AG10803 (cell line): ENCODE data around the gene PERCC1.

Source experiments
- DNase-seq: peaks from one replicate; pipeline ENCODE4 v3.0.0; 2010; ENCODE audit warnings: low read depth
- H3K4me3 ChIP-seq: 2 replicates; pipeline ENCODE4 v1.5.1; 2011; ENCODE audit warnings: mild to moderate bottlenecking, low read length, control low read depth
- TF ChIP-seq, protein P1 (sequence below): conservative IDR thresholded peaks from 2 replicates; pipeline ENCODE4 v1.5.1; 2011; ENCODE audit warnings: mild to moderate bottlenecking, low read length, control low read depth, inconsistent platforms

Gene PERCC1

DNA sequence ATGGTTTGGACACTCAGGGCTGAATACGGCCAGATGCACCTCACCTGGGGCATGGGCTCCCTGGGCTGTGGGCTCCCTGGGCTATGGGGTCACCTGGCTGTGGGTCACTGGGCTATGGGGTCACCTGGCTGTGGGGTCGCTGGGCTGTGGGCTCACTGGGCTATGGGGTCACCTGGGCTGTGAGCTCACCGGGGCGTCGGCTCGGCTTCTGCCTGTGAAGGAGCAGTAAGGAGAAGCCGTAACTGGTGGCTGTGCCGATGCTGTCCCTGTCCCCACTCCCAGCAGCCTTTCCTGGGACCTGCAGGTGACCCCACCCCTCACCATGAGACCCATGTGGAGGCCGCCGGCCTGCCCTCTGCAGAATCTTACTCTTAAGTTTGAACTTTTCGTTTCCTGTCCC lies 1.9 kb upstream of the PERCC1 start:
- H3K4me3 ChIP-seq, result no peak overlapping the region
- TF ChIP-seq, protein P1, sequence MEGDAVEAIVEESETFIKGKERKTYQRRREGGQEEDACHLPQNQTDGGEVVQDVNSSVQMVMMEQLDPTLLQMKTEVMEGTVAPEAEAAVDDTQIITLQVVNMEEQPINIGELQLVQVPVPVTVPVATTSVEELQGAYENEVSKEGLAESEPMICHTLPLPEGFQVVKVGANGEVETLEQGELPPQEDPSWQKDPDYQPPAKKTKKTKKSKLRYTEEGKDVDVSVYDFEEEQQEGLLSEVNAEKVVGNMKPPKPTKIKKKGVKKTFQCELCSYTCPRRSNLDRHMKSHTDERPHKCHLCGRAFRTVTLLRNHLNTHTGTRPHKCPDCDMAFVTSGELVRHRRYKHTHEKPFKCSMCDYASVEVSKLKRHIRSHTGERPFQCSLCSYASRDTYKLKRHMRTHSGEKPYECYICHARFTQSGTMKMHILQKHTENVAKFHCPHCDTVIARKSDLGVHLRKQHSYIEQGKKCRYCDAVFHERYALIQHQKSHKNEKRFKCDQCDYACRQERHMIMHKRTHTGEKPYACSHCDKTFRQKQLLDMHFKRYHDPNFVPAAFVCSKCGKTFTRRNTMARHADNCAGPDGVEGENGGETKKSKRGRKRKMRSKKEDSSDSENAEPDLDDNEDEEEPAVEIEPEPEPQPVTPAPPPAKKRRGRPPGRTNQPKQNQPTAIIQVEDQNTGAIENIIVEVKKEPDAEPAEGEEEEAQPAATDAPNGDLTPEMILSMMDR, result no peak
- no peak for DNase-seq

DNA sequence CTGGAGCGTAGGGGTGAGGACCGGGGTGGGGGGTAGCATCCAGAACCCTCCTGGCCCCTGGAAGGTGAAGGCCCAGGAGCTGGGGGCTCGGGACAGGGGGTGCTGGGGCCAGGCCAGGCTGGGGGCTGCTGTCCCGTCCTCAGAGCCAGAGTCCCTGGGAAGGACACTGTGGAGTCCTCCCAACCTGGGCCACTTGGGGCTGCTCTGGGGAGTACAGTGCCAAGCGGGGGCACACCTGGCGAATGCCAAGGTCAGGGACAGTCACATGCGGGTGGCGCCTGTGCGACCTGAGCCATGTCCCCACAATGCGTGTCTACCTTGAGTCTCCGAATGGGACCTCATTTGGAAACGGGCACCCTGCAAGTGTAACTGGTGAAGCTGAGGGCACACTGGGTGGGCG lies 1.2 kb upstream of the PERCC1 start:
- TF ChIP-seq, protein P1, result no peak
- H3K4me3 ChIP-seq, result no peak overlapping the region
- no peak for DNase-seq

DNA sequence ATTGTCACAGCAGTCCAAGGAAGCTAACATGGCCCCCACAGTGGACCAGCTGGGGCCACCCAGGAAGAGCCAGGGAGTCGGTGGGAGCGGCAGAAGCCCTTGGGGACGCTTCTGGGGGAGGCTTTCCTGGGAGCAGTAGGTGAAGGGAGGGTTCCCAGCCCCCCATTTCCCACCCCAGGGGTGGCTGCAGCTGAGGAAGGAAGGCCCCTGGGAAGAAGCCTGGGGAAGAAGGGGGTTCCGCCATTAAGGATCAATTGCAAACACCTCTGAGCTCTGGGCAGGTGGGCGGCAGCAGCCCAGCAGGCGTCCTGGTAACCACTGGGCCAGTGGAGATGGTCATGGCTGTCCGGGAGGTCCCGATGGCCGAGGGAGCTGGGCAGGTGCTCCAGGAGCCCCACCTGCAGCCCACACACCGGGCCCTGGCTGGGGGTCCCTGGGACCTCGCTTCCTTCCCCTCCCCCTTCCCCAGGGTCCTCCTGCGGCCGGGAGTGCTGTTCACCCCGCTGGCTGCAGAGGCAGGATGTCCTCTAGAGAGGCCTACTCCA lies 592 bp upstream of the PERCC1 start:
- H3K4me3 ChIP-seq, result no peak overlapping the region
- DNase-seq, result no peak
- TF ChIP-seq, protein P1, result no peak

DNA sequence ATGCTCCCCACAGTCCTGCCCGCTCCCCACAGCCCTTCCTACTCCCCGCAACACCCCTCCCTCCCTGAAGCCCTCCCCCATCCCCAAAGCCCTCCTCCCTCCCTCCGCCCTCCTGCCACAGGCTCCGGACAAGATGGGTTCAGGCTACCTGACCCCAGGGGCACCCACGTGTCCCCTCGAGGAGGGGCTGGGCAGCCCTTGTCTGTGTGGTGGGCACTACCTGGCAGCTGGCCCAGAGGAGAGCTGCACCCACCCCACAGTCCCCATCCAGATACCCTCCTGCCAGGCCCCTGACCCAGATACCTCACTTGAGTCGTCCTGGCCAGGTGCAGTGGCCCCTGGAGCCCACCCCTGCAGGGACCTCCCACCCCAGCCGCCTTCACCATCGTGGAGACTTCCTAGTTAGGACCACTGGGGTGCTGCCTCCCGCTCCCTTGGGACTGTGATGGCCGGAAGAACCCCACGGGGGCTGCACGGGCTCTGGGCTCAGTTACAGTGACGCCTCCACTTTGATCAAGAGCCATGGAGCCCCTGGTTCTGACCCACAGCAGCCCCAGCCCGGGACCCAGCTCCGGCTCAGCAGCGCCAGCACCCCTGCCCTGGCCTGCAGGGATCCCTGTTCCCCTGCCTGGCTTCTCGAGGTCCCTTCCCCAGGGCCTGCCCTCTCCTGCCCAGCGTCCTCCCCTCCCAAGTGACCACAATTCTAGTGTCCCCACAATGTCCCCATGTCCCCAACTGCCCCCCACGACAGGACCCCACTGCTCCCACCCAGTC lies 806 bp downstream of the PERCC1 start:
- no peak for DNase-seq
- TF ChIP-seq, protein P1, result no peak
- H3K4me3 ChIP-seq, result no peak overlapping the region

DNA sequence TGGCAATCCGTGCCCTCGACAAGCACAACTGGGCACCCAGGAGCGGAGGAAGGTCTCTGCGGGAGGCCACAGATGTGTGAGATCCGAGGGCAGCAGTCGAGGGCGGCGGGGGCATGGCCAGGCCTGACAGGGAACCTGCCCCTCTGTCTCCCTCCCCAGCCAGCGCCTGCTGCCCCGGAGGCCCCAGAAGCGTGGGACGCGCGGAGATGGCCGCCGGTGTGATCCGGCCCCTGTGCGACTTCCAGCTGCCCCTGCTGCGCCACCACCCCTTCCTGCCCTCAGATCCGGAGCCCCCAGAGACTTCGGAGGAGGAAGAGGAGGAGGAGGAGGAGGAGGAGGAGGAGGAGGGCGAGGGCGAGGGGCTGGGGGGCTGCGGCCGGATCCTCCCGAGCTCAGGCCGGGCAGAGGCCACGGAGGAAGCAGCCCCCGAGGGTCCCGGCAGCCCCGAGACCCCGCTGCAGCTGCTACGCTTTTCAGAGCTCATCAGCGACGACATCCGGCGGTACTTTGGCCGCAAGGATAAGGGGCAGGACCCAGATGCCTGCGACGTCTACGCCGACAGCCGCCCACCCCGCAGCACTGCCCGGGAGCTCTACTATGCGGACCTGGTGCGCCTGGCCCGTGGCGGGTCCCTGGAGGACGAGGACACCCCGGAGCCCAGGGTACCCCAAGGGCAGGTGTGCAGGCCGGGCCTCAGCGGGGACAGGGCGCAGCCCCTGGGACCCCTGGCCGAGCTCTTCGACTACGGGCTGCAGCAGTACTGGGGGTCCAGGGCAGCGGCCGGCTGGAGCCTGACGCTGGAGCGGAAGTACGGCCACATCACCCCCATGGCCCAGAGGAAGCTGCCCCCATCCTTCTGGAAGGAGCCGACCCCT lies 1.7 kb downstream of the PERCC1 start:
- H3K4me3 ChIP-seq, result no peak overlapping the region
- no peak for DNase-seq
- TF ChIP-seq, protein P1, result no peak

DNA sequence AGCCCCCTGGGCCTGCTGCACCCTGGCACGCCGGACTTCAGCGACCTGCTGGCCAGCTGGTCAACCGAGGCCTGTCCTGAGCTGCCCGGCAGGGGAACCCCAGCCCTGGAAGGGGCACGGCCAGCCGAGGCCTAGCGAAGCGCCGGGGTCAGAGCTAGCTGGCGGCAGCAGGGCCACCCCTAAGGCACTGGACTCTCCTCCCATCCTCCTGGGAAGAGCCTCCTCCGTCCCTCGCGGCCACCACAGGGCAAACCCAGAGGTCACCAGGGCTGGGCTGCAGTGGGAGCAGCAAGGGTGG lies 2.3 kb downstream of the PERCC1 start:
- no peak for DNase-seq
- TF ChIP-seq, protein P1, result no peak

More for the DNA sequence above, 2.3 kb downstream of the PERCC1 start:
- H3K4me3 ChIP-seq, result no peak overlapping the region
